Neuron (in vitro differentiated cells): ENCODE data around the gene CST5.

ENCODE experiments used
- H2AFZ ChIP-seq: one replicate; pipeline ENCODE4 v1.6.1; 2013; ENCODE audit warnings: low read depth, mild to moderate bottlenecking, inconsistent platforms, low read length, moderate library complexity
- H3K27me3 ChIP-seq: one replicate; pipeline ENCODE4 v1.6.1; 2013; ENCODE audit warnings: low read length; ENCODE audit not compliant: insufficient read depth
- H3K36me3 ChIP-seq: one replicate; pipeline ENCODE4 v1.6.1; 2013; ENCODE audit warnings: low read length; ENCODE audit not compliant: insufficient read depth
- H3K4me1 ChIP-seq: one replicate; pipeline ENCODE4 v1.6.1; 2013; ENCODE audit warnings: low read length; ENCODE audit not compliant: insufficient read depth
- H3K4me3 ChIP-seq: 2 replicates; pipeline ENCODE4 v1.5.1; 2013; ENCODE audit warnings: mild to moderate bottlenecking, low read length, moderate library complexity
- H3K9me3 ChIP-seq: one replicate; pipeline ENCODE4 v1.6.1; 2013; ENCODE audit warnings: low read length

Gene CST5

GRCh38 chr20:23879328-23879798 is at the start of gene CST5:
Gene CST5, minus strand, starts transcription at chr20:23879748. Its CDS starts 72 bp downstream, at chr20:23879676.
- H3K4me3 ChIP-seq = no peak within 1 kb of the TSS
- H3K27me3 ChIP-seq = peaks cover 3% of the 10 kb centered on the region
- no peak within 1 kb of the TSS for H2AFZ ChIP-seq
- no peaks in the 10 kb centered on the region for H3K4me1 ChIP-seq
- H3K9me3 ChIP-seq = no peaks in the 10 kb centered on the region
- no peaks in the 10 kb centered on the region for H3K36me3 ChIP-seq

GRCh38 chr20:23928788-23929187 is 49.2 kb upstream of the CST5 start:
- Histone ChIP-seq H2AFZ (no peak overlapping the region), H3K4me1 (no peaks in the 10 kb centered on the region), H3K4me3 (no peak overlapping the region), H3K27me3 (no peaks in the 10 kb centered on the region), H3K36me3 (no peaks in the 10 kb centered on the region), H3K9me3 (no peaks in the 10 kb centered on the region)

GRCh38 chr20:23928353-23928752 is 48.8 kb upstream of the CST5 start:
- no peaks in the 10 kb centered on the region for H3K36me3 ChIP-seq
- H3K9me3 ChIP-seq = no peaks in the 10 kb centered on the region
- H2AFZ ChIP-seq = no peak overlapping the region
- no peaks in the 10 kb centered on the region for H3K4me1 ChIP-seq
- H3K4me3 ChIP-seq = no peak overlapping the region
- no peaks in the 10 kb centered on the region for H3K27me3 ChIP-seq

- Histone ChIP-seq H3K36me3 (no peaks in the 10 kb centered on the region), H3K9me3 (no peaks in the 10 kb centered on the region), H3K4me1 (no peaks in the 10 kb centered on the region), H3K4me3 (no peak overlapping the region), H2AFZ (no peak overlapping the region), H3K27me3 (no peaks in the 10 kb centered on the region)
These were observed 47.7 kb upstream of the CST5 start for GRCh38 chr20:23926944-23927872.

- H3K27me3 ChIP-seq = no peaks in the 10 kb centered on the region
- H3K4me3 ChIP-seq = no peak overlapping the region
- H3K36me3 ChIP-seq = no peaks in the 10 kb centered on the region
- H3K9me3 ChIP-seq = no peaks in the 10 kb centered on the region
- H2AFZ ChIP-seq = no peak overlapping the region
- no peaks in the 10 kb centered on the region for H3K4me1 ChIP-seq
These were observed 47.0 kb upstream of the CST5 start for GRCh38 chr20:23926526-23926880.

GRCh38 chr20:23925789-23926525 is 46.4 kb upstream of the CST5 start:
- Histone ChIP-seq H3K36me3 (no peaks in the 10 kb centered on the region), H3K9me3 (no peaks in the 10 kb centered on the region), H3K4me3 (no peak overlapping the region), H3K27me3 (no peaks in the 10 kb centered on the region), H2AFZ (no peak overlapping the region), H3K4me1 (no peaks in the 10 kb centered on the region)

- Histone ChIP-seq H2AFZ (no peak overlapping the region), H3K4me1 (no peaks in the 10 kb centered on the region), H3K36me3 (no peaks in the 10 kb centered on the region)
These were observed 45.2 kb upstream of the CST5 start for GRCh38 chr20:23924751-23925150.

GRCh38 chr20:23923891-23924435 is 44.4 kb upstream of the CST5 start:
- Histone ChIP-seq H3K4me1 (no peaks in the 10 kb centered on the region), H3K9me3 (no peaks in the 10 kb centered on the region), H2AFZ (no peak overlapping the region), H3K27me3 (no peaks in the 10 kb centered on the region), H3K4me3 (no peak overlapping the region), H3K36me3 (no peaks in the 10 kb centered on the region)

More at GRCh38 chr20:23924751-23925150, 45.2 kb upstream of the CST5 start:
- Histone ChIP-seq H3K9me3 (no peaks in the 10 kb centered on the region), H3K27me3 (no peaks in the 10 kb centered on the region), H3K4me3 (no peak overlapping the region)

- Histone ChIP-seq H3K4me3 (no peak overlapping the region), H3K36me3 (no peaks in the 10 kb centered on the region), H3K27me3 (no peaks in the 10 kb centered on the region), H3K9me3 (no peaks in the 10 kb centered on the region), H2AFZ (no peak overlapping the region), H3K4me1 (no peaks in the 10 kb centered on the region)
These were observed 43.8 kb upstream of the CST5 start for GRCh38 chr20:23923311-23923710.

GRCh38 chr20:23920408-23921325 is 41.1 kb upstream of the CST5 start:
- H3K36me3 ChIP-seq = no peaks in the 10 kb centered on the region
- no peaks in the 10 kb centered on the region for H3K27me3 ChIP-seq
- H2AFZ ChIP-seq = no peak overlapping the region
- no peaks in the 10 kb centered on the region for H3K9me3 ChIP-seq
- H3K4me1 ChIP-seq = no peaks in the 10 kb centered on the region
- H3K4me3 ChIP-seq = no peak overlapping the region

- Histone ChIP-seq H3K27me3 (no peaks in the 10 kb centered on the region), H3K36me3 (no peaks in the 10 kb centered on the region), H3K9me3 (no peaks in the 10 kb centered on the region), H2AFZ (no peak overlapping the region), H3K4me1 (no peaks in the 10 kb centered on the region), H3K4me3 (no peak overlapping the region)
These were observed 39.3 kb upstream of the CST5 start for GRCh38 chr20:23918896-23919295.

GRCh38 chr20:23918101-23918862 is 38.7 kb upstream of the CST5 start:
- Histone ChIP-seq H2AFZ (no peak overlapping the region), H3K27me3 (no peaks in the 10 kb centered on the region), H3K4me3 (no peak overlapping the region), H3K9me3 (no peaks in the 10 kb centered on the region), H3K4me1 (no peaks in the 10 kb centered on the region), H3K36me3 (no peaks in the 10 kb centered on the region)
